Fibroblast of skin of abdomen (primary cell): ENCODE results near the gene SPEG. TPM values are rescaled to one million over a fixed set of nuclear protein-coding genes. Genes with fewer than 3 reads are reported as not detected.
A peak's percentile ranks its signal among the peaks of the same experiment; 100 is the strongest.
"Not testable (repeated sequence)": the region's sequence is repeated elsewhere in the genome, so short reads cannot be mapped to it uniquely, and the experiment has no call there.

Source experiments
- DNase-seq: peaks from one replicate; pipeline ENCODE4 v3.0.0-alpha.2; 2013
- polyA plus RNA-seq, 2 experiments: library from polyadenylated mRNA; unstranded; fragments of 120-200 nt; gene quantifications; one replicate each; pipeline ENCODE4 v1.2.1, GENCODE V29; 2013; ENCODE audit not compliant: insufficient read length in 2 of 2

Gene SPEG
- polyA plus RNA-seq (2013, experiment 1 of 2; ENCODE audit: insufficient read length), result 94.7 TPM
- 90.7 TPM for polyA plus RNA-seq (2013, experiment 2 of 2; ENCODE audit: insufficient read length)

DNA sequence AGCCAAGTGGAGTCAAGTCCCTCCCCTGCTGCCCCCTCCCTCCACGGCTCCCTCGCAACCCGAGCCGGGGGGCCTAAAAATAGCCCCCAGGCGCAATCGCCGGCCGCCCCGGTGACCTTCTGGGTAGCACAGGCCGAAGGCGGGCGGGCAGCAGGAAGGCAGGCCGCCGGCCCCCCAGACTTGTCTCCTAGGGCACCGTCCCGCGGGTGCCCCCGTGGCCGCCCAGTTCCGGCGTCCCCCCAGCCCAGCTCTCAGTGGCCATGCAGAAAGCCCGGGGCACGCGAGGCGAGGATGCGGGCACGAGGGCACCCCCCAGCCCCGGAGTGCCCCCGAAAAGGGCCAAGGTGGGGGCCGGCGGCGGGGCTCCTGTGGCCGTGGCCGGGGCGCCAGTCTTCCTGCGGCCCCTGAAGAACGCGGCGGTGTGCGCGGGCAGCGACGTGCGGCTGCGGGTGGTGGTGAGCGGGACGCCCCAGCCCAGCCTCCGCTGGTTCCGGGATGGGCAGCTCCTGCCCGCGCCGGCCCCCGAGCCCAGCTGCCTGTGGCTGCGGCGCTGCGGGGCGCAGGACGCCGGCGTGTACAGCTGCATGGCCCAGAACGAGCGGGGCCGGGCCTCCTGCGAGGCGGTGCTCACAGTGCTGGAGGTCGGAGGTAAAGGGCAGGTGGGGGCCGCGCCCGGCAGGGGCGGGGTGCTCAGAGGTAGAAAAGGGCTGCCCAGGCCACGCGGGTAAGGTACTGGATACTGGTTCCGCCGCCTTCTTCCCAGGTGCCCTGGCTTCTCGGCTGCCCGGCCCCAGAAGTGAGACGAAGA, at the start of gene SPEG:
SPEG (plus strand) TSS at position 126 of the 808 bp plus-strand sequence; CDS start at position 261, 135 bp downstream.
- DNase-seq, result no peak

DNA sequence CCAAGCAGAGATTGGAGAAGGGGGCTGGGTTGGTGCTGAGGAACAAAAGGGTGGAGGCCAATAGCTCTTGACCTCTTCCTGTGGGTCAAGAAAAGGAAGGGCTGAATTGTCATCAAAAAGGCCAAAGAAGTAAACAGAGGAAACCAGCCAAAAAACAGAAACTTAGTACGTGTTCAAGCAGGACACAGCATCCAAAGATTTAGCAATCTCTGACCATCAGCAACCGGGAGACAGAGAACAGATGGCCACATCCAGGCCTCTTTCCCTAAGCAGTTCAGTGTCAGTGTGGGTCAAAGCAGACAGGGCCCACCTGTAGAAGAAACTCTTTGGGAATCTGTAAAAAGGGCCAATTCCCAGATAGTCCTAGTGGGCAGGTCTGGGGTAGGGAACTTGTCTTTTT, 49.8 kb upstream of the SPEG start:
- DNase-seq, result no peak

DNA sequence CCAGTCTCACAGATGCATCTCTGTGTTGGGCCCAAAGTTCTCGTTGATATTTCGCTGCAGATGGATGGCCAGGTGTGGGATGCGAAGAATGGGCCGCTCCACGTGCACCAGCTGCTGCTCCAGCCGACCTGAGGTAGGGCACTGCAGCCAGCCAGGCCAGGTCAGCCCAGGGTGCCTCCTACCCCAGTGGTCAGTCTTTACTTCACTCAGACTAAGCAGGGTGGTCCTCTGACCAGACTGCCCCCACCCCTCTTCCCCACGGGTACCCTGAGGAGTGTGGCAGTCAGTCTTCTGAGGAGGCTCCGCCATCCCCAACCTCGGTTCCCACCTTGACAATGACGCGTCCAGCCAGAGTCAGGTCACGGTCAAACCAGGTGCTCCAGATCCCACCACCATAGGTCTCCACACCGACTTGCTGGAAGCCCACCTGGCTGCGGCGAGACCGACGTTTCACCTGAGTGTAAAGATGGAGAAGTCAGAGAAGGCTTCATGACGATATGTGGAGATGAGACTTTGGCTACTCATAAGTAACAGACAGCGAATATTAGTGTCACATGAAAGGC, 48.6 kb upstream of the SPEG start:
- no peak for DNase-seq

DNA sequence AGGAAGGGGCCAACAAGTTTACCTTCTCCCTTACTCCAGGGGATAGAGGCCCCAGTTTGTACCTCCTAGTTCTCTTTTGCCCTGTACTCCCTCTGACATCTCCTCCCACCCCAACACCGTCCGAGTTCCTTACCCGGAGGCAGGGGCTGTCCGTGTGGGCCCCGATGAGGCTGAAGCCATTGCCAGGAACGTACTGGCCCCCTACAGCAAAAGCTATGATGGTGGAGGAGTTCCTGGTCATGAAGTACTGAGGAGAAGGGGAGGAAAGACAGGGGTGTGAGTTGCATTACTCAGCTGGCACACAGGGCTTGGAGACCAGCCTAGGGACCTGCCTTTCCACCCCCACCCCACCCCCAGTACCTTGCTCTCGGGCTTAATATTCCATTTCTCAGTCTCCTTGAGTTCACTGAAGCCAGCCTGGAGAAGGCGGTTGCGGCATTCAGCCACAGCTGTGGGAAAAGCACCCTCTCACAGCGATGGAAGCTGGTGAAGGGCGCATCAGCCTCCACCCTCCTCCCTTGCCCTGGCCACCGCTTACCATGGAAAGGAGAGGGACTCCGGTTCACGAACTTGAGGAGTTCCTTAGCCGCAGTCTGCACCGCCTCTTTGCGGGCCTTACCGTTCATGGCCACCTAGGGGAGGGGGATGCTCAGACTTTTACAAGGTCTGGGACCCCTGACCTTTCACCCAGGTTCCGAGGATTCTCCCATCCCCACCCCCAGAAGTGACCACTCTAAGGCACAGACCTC, 47.9 kb upstream of the SPEG start:
- DNase-seq, result no peak

DNA sequence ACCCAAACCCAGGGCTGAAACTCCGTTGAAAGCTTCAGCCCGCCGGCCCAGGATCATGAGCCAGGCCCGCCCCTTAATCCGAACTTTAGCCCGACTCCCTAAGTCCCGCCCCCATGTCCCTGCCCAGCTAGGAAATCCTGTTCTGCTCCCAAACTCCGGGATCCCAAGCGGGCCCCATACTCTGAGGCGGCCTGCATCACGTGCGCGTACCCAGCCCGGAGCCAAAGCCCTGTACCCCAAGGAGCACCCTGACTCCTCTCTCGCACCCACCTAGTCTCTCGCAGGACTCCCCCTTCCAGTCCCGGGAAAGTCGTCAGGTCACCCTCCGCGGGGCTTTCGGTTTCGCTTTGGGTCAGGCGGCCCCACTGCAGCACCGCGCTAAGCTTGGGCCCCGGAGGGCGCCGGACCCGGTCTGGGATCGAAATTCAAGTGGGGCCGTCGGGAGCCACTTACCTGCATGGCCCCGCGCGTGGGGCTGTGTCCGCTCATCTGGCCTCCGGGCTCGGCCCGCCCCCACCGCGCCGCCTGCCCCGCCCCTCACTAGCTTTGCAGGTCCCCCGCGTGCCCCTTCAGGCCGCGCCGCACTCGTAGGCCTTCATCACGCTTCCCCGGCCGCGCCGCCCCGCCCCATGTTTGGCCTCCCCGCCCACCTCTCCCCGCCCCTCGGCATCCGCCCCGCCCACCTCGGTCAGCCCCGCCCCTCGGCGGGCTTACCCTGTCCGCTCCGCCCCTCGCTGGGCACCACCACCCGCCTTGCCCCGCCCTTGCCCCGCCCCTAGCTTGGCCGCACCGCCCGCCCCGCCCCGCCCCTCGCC, 47.1 kb upstream of the SPEG start, which contains the start of gene DNPEP:
DNPEP (minus strand) TSS at position 607 of the 815 bp plus-strand sequence; CDS start at position 489, 118 bp downstream.
- peak; percentile 92 for DNase-seq

DNA sequence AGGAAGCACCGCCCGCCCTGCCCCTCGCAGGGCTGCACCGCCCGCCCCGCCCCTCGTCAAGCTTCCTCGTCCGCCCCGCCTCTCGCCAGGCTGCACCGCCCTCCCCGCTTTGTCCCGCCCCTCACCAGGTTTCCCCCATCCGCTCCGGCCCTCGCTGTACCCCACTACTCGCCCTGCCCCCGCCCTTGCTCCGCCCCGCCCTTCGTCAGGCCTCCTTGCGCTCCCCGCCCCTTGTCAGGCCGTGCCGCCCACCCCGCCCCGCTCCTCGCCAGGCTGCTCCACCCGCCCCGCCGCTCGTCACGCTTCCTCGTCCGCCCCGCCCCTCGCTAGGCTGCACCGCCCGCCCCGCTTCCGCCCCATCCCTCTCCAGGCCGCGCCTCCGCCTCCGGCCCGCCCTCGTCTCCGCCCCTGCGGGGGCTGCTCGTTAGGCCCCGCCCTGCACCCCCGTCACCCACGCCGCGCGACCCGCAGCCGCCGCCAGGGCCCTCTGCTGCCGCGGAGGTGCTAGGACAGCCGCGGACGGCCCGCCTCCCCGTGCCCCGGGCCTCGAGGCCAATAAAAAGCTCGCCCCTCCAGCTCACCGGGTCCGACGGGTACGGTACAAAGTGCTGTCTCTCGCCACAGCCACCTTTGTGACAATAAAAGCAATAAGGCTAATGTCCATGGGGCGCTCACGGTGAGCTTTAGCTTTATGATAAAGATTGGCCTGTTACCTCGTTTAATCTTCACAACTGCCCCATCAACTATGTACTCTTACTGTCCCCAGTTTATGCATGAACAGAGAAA, 46.3 kb upstream of the SPEG start:
- peak; percentile 97 for DNase-seq

DNA sequence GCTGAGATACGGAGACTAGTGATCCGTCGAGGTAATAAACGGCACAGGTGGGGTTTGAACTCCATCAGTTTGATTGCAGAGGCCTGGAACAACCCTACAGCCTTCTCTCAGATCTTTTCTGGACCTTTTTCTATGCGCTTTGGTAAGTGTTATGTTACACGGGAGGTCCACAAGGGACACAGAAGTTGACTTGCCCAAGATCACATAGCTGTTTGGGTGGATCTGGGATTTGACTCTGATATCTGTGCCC, 45.8 kb upstream of the SPEG start:
- no peak for DNase-seq

DNA sequence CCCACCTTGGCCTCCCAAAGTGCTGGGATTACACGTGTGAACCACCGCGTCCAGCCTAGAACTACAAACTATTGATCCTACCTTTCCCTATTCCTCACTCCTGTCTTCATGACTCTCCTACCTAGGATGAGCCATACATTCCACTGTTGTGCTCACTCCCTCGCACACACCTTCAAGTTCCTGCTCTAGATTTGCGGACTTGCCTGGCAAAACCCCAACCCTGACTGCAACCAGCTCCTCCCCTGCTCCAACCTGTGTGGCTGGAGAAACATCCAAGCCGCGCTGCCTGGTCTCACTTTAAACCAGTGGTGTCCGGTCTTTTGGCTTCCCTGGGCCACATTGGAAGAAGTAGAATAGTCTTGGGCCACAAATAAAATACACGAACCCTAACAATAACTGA, 41.9 kb upstream of the SPEG start:
- no peak for DNase-seq

DNA sequence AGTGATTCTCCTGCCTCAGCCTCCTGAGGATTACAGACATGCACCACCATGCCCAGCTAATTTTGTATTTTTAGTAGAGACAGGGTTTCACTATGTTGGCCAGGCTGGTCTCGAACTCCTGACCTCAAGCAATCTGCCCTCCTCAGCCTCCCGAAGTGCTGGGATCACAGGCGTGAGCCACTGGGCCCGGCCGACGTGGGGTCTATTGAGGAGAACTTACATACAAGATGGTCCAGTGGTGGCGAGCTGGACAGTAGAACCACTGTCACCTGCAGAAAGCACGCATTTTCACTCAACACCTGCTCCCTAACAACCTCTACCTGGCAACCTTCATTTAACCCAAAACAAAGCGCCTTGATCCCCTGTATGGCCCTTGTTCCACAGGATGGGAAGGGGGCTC, 39.6 kb upstream of the SPEG start:
- not testable (repeated sequence) for DNase-seq

DNA sequence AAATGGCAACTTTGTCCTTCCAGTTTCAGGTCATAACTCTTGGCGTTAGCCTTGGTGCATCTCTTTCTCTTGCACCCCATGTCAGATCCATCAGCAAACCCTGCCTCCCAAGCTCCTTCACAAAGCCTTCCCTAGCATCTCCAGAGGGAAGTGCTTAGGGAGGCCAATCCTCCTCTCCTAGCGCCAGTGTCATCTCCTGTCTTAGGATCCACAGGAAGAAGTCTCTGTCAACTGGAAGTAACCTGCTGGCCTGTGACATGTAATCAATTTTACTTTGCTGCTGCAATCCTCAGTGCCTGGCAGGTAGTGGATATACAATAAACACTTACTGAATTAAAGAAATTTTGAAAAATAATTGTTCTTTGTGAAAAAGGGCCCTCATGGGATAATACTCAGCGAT, 39.0 kb upstream of the SPEG start:
- no peak for DNase-seq

DNA sequence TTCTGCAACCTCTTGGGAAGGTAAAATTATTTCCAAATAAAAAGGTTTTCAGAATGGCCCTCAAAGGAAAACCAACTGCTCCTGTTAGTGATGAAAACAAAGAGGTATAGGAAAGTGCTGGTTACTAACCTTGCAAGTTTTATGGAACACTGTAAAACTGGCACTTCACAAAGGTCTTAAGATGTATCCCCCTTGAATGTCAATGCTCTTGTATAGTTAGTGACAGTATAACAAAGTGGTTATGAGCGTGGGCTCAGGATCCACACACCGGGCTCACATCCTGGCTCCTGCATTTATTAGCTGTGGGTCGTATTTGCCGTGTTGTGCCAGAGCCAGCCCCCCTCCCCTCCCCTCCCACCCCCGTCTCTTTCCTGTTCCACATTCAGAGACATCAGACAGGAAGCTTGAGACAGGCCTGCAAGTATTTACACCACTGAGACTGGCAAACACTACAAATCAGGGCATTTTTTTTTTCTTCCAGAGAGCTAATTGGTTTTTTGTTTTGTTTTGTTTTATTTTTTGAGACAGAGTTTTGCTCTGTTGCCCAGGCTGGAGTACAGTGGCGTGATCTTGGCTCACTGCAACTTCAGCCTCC, 37.7 kb upstream of the SPEG start:
- DNase-seq, result no peak

DNA sequence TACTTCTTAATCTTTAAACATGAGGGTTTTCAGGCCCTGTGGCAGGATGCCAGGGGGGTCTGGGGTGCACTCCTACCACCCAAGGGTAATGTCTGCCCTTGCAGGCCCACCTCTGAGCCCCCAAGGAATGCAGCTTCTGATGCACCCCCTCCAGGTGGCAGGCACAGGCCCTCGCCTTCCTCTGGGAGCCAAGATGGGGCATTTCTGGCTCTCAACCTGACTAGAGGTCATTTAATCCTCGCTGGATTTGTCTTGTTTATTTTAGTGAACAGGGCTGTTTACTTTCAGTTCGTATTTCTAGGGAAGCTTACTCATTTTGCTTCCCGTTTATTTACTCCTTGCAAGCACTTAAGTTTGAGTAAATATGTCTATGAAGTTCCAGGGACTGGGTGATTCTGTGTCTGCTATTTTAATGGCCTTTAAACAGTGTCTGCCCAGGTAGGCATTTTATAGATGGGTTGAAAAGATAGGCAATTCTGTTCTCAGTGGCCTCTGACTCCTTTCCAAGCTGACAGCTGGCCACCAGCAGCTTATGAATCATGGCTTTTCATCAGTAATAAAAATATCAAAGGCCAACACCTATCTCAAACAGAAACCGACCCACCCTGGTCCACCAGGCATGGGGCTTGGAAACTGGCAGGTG, 35.8 kb upstream of the SPEG start:
- no peak for DNase-seq

DNA sequence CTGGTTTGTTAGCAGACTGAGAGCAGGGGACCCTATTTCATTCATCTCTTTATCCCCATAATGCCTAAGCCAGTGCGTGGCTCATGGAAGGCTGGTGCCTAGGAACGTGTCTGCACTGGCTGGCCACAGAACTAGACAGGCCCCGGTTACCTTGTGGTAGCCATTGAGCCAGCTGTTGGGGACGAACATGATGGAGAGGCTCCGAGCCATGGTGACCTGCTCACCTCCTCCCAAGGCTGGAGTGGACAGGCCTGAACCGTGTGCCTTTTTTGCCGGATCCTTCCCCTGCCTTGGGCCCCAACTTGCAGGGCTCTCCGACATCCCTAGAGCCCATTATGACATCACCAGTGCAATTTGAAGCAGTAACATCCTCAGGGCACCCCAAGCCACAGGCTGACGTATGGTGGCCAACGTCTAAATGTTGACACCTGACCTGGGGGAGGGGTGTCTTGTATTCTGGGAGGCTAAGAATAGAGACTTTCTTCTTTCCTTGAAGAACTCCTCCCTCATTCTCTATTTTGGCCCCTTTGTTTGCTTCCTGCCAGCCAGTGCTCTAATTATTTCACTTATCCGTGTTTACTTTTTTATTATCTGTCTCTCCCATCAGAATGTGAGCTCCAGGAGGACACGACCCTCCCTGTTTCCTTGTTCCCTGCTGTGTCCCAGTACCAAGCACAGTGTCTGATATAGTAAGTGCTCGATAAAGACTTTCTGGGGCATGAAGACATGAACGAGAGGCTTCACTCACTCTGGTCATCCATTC, 34.7 kb upstream of the SPEG start:
- DNase-seq, result no peak

DNA sequence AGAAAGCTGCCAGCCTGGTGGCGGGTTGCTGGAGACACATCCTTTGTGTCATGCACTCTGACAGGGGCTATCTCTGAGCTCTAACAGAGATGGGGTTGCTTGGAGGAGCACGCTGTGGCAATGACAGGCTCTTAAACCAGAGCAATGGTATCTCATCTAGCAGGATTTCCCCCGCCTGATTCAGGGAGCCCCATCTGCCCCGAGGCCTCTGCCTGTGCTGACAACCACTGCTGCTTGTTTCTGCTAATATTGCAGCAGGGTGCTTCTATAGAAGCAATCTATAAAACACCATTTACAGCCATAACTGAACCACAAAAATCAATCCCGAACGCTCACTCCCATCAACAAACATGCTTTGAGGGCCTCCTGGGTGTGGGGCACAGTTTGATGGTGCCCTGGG, 34.1 kb upstream of the SPEG start:
- no peak for DNase-seq

DNA sequence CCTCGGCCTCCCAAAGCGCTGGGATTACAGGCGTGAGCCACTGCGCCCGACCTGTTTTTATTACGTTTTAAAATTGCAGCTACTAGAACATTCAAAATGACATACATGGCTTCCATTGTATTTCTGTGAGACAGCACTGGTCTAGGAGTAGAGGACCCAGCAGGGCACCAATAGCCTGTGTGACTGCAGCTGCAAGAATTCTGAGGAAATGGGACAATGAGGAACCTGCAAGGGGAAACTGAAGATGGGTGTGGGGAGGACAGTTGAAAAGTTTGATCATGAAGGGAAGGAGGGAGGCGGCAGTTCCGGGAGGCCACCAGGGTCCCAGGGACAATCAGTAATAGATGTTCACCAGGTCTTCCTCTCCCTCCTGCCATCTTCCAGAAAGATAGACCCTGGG, 33.0 kb upstream of the SPEG start:
- DNase-seq, result no peak

DNA sequence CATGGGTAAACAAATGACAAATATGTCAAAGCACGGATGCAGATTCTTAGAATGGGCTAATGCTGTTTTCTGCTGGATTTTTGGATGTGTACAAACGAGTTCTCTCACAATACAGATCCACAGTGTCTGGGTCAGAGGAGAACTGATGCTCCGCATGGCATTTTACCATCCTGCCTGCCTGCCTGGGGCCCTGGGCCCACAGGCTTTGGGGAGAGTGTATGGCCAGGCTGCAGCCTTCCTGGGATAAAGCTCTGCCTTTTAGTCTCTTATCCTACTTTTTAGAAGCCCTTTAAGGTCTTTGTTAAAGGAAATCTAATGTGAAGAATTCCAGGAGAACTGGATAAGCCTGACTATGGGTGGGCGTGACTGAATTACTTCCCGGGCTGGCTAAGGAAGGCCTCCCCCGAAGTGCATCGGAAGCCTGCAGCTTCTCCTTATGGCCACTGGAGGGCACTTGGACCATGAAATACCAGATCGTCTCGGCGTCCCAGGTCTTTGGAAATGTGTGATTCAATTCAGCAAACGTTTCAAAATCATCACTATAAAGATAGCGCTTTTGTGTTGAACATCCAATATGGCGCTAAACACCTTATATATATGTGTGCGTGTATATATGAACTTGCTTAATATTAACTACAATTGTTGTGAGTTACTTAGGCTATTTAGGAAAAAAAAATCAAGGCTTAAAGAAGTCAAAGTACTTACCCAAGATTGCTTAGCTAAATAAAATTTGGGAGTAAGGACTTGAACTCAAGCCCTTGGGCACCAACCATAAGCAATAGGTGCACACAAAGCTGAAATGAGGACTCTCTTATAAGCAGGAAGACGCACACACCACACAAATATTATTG, 31.8 kb upstream of the SPEG start:
- peak; percentile 87 for DNase-seq

DNA sequence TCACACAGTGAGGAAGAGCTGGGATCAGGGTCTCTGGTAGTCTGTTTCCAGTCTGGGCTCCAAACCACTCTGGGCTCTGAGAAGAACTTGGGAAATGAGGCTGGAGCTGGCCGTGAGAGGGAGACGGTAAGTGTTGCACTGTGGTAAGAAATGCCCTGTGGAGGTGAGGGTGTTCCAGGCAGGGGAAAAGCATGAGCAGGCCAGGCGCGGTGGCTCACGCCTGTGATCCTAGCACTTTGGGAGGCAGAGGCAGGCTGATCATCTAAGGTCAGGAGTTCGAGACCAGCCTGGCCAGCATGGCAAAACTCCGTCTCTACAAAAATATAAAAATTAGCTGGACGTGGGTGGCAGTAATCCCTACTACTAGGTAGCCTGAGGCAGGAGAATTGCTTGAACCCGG, 30.8 kb upstream of the SPEG start:
- DNase-seq, result no peak

DNA sequence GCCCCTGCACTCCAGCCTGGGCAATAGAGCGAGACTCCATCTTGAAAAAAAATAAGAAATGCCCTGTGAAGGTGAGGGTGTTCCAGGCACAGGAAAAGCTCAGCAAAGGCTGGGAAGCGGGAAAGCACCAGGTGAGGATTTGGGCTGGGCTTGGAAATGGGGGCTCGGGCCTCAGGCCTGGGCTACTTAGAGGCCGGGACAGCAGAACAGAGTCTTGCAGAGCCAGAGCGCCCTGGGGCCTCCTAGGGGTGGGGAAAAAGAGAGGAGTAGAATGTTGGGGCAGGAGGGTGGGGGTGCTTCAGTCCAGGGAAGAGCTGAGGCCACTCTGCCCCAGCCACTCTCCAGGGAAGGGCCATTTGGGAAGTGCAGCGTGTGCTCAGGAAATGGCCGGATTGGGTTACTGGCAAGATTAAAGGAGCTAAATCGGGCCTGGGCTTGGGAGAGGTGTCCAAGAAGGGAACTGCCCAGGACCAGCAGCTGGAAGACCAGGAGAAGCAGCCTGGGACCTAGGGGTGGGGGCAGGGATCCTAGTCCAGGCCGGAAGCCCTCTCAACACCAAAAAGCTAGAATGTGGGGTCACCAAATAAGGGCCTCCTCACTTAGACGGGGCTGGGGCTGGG, 30.2 kb upstream of the SPEG start:
- DNase-seq, result no peak

DNA sequence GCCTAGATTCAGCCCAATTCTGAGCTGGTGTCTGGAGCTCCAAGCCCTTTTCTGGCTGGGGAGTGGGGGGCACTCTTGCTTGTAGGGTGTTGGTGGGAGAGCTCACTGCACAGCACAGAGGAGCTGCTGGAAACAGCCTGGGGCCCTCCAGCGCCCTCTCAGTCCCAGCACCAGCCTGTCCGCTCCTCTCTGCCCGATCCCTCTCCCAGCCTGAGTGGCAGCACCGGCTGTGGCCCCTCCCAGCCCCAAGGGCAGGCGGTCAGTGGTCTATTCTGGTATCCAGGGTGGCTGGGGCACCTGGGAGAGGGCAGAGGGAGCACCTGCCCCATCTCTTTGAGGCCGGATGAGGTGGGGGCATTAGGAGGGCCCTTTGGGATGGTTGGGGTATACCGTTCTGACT, 29.7 kb upstream of the SPEG start:
- DNase-seq, result no peak
